Bone marrow (tissue), 2 donors: Measurements from ENCODE around the gene PIP5K1B.

Experiments used
- DNase-seq, 2 donors: peaks; one replicate each; lab custom pipeline; 2025; lab: John Stamatoyannopoulos, UW

PIP5K1B gene

DNA sequence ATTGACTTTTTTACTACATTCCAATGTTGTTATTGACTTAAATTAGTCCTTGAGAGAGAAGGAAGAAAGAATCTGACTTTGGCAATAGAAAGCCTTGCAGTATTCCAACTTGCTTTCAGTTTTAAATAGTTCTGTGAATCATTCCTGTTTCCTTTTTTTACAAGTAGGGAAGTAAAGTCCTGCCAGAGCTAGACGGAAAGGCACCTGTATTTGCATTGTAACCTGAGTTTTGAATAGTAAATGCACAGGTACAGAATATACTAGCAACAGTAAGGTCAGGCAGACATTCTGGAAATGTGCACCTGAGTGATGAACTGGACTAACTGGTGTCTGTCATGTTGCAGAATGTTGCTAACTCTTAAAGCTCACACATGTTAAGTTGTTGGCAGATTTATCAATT, 208.0 kb downstream of the PIP5K1B start:
- DNase-seq: no peak

GRCh38 chr9:68914751-68915150, 209.7 kb downstream of the PIP5K1B start:
- DNase-seq: no peak

DNA sequence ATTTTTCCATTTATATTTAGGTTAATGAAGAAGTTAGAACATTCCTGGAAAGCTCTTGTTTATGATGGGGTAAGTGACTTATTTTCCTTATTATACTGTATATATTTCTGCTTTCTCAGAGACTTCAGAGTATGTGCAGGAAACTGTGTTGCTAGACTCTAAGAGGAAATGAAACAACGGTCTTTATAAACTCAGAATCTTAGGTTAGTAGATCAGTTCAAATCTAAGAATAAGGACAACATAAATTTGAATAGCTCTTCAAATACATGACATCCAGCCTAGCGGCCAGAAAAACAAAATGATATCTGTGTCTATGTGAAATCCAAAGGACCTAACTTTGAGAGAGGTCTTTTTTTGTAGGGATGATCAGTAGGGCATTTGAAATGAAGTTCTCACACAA, 214.6 kb downstream of the PIP5K1B start:
- DNase-seq: peak in 1 of 2 donors; percentile 11

DNA sequence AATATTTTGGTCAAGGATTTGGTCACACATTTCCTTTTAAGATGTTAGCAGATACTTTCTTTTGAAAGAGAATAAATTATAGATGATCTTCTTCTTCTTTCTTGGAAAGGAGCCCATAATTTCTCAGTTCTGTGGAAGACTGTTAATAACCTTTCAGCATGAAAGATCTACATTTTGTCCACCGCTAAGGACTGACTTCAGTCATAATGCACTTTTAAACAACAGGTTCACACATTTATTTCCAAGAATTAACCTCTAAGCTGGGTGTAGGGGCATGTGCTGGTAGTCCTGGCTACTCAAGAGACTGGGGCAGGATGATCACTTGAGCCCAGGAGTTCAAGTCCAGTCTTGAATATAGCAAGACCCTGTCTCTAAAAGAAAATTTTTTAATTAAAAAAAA, 215.9 kb downstream of the PIP5K1B start:
- no peak for DNase-seq

DNA sequence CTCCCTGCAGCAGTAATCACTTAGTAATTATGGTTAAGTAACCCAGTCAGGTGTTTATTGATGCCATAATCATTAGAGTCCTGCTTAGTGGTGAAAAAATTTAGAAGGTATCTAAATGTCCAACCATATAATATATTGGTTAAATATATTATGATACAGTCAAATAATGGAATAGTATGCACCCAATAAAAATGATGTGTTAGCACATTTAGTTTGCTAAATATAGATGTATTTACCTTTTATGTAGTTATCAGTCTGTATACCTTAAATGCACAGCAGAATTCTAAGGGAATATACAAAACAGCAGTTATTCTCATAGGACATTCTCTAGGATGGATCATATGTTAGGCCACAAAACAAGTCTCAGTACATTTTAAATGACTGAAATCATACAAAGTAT, 218.4 kb downstream of the PIP5K1B start:
- no peak for DNase-seq

DNA sequence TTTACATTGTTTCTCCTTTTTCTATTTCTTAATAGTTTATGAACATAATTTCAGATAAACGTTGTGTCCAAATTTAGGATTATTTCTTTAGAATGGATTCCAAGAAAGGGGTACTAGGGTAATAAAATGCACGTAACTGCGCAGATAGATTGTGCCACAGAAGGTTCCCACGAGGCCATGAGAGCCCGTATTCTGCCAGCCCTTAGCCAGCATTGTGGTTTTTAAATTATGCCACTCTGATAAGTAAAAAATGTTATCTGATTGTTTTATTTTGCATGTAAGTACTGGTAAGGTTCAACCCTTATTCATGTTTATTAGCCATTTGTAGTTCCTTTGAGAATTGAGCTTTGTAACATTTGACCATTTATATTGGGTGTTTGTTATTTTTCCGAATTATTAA, 220.1 kb downstream of the PIP5K1B start:
- DNase-seq: no peak

DNA sequence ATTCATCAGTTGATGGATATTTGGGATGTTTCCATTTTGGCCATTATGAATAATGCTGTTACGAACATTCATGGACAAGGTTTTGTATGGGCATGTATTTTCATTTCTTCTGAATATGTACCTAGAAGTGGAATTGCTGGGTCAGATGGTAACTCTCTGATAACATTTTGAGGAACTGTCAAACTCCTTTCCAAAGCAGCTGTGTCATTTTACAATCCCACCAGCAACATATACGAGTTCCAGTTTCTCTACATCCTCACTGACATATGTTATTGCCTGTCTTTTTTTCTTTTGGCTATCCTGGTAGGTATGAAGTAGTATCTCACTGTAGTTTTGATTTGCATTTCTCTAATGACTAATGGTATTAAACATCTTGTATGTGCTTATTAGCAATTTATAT, 222.1 kb downstream of the PIP5K1B start:
- DNase-seq: peak in 1 of 2 donors; percentile 66

- DNase-seq: no peak
These were observed 226.8 kb downstream of the PIP5K1B start for GRCh38 chr9:68931821-68932220.

DNA sequence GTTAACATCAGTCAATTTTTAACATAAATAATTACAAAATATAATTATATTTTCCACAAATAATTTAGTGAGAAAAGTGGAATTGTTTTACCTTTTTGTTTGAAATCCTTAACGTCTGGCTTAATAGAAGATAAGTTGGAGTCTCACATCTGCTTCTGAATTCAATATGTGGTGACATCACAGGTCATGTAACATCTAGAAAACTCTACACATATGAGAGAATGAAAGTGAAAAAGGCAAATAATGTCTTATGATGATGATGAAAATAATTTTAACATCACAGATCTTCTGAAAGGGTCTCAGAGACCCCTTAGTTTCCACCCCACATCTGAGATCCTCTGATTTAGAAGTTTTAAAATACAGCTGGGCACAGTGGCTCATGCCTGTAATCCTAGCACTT, 227.4 kb downstream of the PIP5K1B start:
- DNase-seq: no peak

GRCh38 chr9:68933434-68934328, 228.6 kb downstream of the PIP5K1B start:
- no peak for DNase-seq

GRCh38 chr9:68934329-68934644, 229.2 kb downstream of the PIP5K1B start:
- DNase-seq: no peak

- no peak for DNase-seq
These were observed 235.5 kb downstream of the PIP5K1B start for GRCh38 chr9:68940573-68940972.

DNA sequence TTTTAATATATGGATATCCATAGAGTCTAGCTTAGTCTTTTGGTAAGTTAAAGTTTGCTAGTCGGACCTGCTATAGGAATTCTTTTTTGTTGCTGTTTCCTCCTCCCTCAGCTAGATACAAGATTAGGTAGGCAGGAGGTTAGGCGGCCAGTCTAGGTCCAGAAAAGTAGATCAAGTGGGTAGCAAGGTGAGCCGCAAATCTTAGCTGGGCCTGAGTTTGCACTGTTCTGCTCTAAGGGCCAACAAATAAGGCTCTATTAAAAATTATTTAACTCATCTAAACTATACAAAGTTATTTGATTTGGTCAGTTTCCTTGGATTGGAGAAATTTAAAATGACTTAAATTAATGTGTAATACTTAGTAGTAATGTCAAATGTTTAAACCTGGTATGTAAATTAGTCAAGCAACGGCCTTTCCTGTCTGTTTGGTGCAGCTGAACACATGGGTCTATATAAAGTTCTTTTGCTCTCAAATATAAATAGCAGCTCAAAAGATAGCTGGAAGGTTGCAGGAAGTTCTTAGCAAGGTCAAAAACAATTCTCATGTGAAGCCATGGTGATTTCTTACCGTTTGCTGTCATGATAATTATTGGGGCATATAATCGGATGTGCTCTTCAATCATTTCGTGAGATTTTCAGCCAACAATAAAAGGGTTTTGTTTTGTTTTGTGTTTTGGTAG, 236.9 kb downstream of the PIP5K1B start:
- DNase-seq: no peak

DNA sequence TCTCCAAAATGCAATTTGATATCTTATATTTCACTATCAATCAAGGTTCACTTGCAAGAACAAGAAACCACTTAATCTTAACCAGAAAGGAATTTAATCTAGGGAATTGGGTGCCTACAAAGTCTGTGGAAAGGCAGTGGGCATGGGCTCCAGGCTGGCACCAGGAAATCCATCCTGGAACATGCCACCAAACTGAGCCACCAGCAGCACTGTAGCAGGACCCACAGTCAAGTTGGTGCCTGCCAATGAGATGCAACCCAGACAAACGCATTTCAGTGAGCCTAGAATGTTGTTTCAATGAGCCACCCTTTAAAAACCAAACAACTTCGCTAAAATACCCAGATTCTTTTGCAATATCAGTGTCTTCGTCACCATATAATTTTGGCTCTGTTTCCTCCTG, 237.8 kb downstream of the PIP5K1B start:
- no peak for DNase-seq

DNA sequence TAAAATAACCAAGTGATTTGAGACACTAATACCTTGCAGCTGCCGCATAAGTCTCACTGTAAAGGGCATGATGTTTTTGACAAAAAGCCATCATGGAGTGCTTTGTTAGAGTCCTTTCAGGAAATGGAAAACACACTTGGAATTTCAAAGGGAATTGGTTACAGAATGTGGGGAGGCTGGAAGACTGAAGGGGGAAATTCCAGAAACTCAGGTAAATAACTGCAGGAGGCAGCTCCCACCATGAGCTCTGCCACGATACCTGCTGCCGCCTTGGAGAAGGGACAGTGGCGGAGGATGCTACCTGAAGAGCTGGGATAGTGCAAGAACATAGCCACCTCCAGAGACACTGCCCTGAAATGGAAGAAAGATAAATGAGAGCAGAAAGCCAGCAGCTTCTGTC, 242.0 kb downstream of the PIP5K1B start:
- DNase-seq: no peak

DNA sequence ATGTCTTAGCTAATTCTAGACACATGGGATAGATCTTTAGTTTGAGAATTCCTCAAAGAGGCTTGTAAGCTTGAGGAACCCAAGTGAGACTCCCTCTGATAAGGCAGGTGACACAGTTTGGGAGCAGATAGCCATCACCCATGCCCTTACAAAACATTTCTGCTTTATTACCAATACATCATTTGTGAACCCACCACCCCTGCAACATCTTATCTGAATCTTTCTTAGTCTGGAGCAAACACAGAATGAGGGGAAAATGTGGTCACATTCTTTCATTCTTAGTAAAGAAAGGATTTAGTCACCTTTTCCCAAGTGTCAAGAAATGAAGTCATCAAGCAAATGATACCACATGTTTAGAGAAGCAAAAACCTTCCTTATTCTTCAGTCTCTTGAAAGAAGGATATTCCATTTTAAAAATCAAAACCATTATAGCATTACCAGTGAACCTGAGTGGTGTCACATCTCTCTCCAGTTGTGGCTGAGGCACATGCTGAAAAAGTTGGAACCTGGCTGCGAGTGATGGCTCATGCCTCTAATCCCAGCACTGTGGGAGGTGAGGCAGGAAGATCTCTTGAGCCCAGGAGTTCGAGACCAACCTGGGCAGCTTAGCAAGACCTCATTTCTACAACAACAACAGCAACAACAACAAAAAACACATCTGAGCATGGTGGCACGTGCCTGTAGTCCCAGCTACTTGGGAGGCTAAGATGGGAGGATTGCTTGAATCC, 243.0 kb downstream of the PIP5K1B start:
- DNase-seq: no peak

GRCh38 chr9:68949271-68950000, 244.4 kb downstream of the PIP5K1B start:
- DNase-seq: peak in 1 of 2 donors; percentile 62

DNA sequence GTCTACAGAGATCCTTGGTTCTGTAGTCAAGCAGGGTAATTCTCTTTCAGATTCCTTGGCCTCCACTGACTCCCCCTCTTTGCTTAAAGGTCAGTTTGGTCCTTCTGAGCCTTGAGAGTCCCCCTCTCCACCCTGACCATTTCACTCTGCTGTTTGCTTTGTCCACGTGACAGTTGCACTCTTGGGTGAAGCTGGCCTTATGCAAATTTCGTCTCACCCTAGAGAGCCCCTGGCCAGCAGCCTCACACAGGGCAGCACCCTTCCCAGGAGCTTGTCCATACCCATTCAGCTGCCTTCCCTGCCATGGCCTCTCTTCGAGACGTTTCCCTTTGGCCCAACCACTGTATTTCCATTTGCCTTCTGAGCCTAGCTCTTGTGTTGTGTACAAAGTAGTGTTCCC, 245.1 kb downstream of the PIP5K1B start:
- DNase-seq: no peak

GRCh38 chr9:68950689-68951088, 245.6 kb downstream of the PIP5K1B start:
- DNase-seq: no peak

- DNase-seq: peak in 1 of 2 donors; percentile 86
These were observed 247.0 kb downstream of the PIP5K1B start for GRCh38 chr9:68951879-68952659.

DNA sequence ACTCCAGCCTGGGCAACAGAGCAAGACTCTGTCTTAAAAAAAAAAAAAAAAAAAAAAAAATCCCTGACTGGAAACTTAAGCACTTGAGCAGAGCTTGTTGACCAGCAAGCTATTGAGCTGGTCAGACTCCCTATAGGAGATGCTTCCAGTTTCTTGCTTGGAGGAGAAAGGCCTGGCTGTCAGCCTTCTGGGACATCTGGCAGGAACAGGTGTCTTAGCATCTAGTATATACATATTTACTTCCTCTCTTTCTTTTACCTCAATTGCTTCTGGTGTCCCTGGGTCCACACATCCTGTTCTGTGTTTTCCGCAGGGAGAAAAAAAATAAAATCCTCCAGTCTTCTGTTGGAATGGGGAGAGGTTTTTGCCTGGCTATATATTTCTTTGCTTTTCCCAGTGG, 248.7 kb downstream of the PIP5K1B start:
- no peak for DNase-seq
